BE2C (cell line): ENCODE results near the gene HHEX. TPM values are rescaled to one million over a fixed set of nuclear protein-coding genes. Genes with fewer than 3 reads are reported as not detected.
A peak's percentile ranks its signal among the peaks of the same experiment; 100 is the strongest.
"Not testable (repeated sequence)": the region's sequence is repeated elsewhere in the genome, so short reads cannot be mapped to it uniquely, and the experiment has no call there.

Experiments used
- DNase-seq: peaks from one replicate; pipeline ENCODE4 v3.0.0-alpha.2; 2020
- H3K27me3 ChIP-seq: fragments of 250-450 bp; sonication (Bioruptor Pico); 2 replicates; pipeline ENCODE4 v1.5.1; 2020; ENCODE audit warnings: mild to moderate bottlenecking
- H3K36me3 ChIP-seq: fragments of 250-450 bp; sonication (Bioruptor Pico); 2 replicates; pipeline ENCODE4 v1.5.1; 2020; ENCODE audit warnings: mild to moderate bottlenecking
- H3K4me1 ChIP-seq: fragments of 250-450 bp; sonication (Bioruptor Pico); 2 replicates; pipeline ENCODE4 v1.5.1; 2020
- H3K4me3 ChIP-seq: 2 replicates; pipeline ENCODE4 v1.5.1; 2011; ENCODE audit warnings: low read depth, low read length
- H3K9me3 ChIP-seq: fragments of 250-450 bp; sonication (Bioruptor Pico); 2 replicates; pipeline ENCODE4 v1.5.1; 2020
- polyA plus RNA-seq: library from polyadenylated mRNA; unstranded; fragments of >200 nt; gene quantifications from one replicate; pipeline ENCODE4 v1.2.1, GENCODE V29; 2012; ENCODE audit warnings: low read depth, missing spikeins; ENCODE audit not compliant: insufficient read length, insufficient read depth
- TF ChIP-seq, protein P1 (sequence below): IDR thresholded peaks from 2 replicates; pipeline ENCODE4 v1.5.1; 2012; ENCODE audit warnings: mild to moderate bottlenecking, low read depth, low read length

The HHEX gene
- polyA plus RNA-seq, result 8.9 TPM

GRCh38 chr10:92689663-92690210, at the start of gene HHEX:
TSS of gene HHEX (plus strand) at chr10:92689955. CDS start at chr10:92689987, 32 bp downstream.
- Histone ChIP-seq H3K27me3 (no peaks in the 10 kb centered on the region), H3K36me3 (no peaks in the 10 kb centered on the region), H3K4me1 (no peaks in the 10 kb centered on the region), H3K9me3 (no peaks in the 10 kb centered on the region), H3K4me3 (peak within 1 kb of the TSS; percentile 67)
- DNase-seq, result peak; percentile 79
- TF ChIP-seq, protein P1, sequence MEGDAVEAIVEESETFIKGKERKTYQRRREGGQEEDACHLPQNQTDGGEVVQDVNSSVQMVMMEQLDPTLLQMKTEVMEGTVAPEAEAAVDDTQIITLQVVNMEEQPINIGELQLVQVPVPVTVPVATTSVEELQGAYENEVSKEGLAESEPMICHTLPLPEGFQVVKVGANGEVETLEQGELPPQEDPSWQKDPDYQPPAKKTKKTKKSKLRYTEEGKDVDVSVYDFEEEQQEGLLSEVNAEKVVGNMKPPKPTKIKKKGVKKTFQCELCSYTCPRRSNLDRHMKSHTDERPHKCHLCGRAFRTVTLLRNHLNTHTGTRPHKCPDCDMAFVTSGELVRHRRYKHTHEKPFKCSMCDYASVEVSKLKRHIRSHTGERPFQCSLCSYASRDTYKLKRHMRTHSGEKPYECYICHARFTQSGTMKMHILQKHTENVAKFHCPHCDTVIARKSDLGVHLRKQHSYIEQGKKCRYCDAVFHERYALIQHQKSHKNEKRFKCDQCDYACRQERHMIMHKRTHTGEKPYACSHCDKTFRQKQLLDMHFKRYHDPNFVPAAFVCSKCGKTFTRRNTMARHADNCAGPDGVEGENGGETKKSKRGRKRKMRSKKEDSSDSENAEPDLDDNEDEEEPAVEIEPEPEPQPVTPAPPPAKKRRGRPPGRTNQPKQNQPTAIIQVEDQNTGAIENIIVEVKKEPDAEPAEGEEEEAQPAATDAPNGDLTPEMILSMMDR, result no peak

DNA sequence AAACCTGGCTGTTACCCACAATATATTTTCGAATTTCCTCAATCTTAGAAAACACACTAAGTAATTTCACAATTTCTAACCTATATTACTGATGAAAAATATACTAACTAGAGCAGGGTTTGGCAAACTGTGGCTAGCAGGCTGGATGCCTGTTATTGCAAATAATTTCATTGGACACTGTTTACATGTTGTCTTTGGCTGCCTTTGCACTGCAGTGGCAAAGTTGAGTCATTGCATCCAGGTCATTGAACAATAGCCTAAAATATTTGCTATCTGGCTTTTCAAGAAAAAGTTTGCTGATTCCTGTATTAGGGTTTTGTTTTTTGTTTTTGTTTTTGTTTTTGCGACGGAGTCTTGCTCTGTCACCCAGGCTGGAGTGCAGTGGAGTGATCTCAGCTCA, 49.6 kb upstream of the HHEX start:
- TF ChIP-seq, protein P1, result no peak
- H3K4me3 ChIP-seq, result no peak overlapping the region
- H3K36me3 ChIP-seq, result peaks cover 52% of the 10 kb centered on the region
- no peak for DNase-seq
- H3K27me3 ChIP-seq, result no peaks in the 10 kb centered on the region
- H3K9me3 ChIP-seq, result no peaks in the 10 kb centered on the region
- H3K4me1 ChIP-seq, result peaks cover 5% of the 10 kb centered on the region

GRCh38 chr10:92641492-92641891, 48.3 kb upstream of the HHEX start:
- H3K9me3 ChIP-seq, result no peaks in the 10 kb centered on the region
- TF ChIP-seq, protein P1, result no peak
- H3K4me3 ChIP-seq, result no peak overlapping the region
- peaks cover 5% of the 10 kb centered on the region for H3K4me1 ChIP-seq
- DNase-seq, result no peak
- peaks cover 49% of the 10 kb centered on the region for H3K36me3 ChIP-seq
- H3K27me3 ChIP-seq, result no peaks in the 10 kb centered on the region

- Histone ChIP-seq H3K36me3 (peaks cover 54% of the 10 kb centered on the region), H3K27me3 (no peaks in the 10 kb centered on the region), H3K4me3 (no peak overlapping the region), H3K9me3 (no peaks in the 10 kb centered on the region), H3K4me1 (peaks cover 5% of the 10 kb centered on the region)
- TF ChIP-seq, protein P1, result no peak
- no peak for DNase-seq
Observed at GRCh38 chr10:92644921-92645320, 44.8 kb upstream of the HHEX start.

GRCh38 chr10:92650864-92651263, 38.9 kb upstream of the HHEX start:
- H3K36me3 ChIP-seq, result peaks cover 66% of the 10 kb centered on the region
- H3K4me1 ChIP-seq, H3K4me3 ChIP-seq, H3K27me3 ChIP-seq, DNase-seq, H3K9me3 ChIP-seq: not testable (repeated sequence)

- Histone ChIP-seq H3K4me3 (no peak overlapping the region), H3K36me3 (peaks cover 36% of the 10 kb centered on the region), H3K27me3 (no peaks in the 10 kb centered on the region), H3K4me1 (no peaks in the 10 kb centered on the region), H3K9me3 (no peaks in the 10 kb centered on the region)
- TF ChIP-seq, protein P1, result no peak
- DNase-seq, result no peak
Observed at GRCh38 chr10:92655426-92655825, 34.3 kb upstream of the HHEX start.
